GM12891 (cell line): ENCODE measurements around the gene RNFT2.

Source experiments
- PAX5 ChIP-seq: IDR thresholded peaks from 2 replicates; pipeline ENCODE4 v1.6.1; 2011; ENCODE audit warnings: low read length, moderate library complexity, mild to moderate bottlenecking; ENCODE audit not compliant: insufficient read depth, severe bottlenecking
- POLR2A ChIP-seq: IDR thresholded peaks from 2 replicates; pipeline ENCODE4 v1.6.1; 2011; ENCODE audit warnings: low read depth, low read length, control low read depth
- POLR2AphosphoS5 ChIP-seq: IDR thresholded peaks from 2 replicates; pipeline ENCODE4 v1.6.1; 2011; ENCODE audit warnings: low read depth, low read length, control low read depth
- POU2F2 ChIP-seq: IDR thresholded peaks from 2 replicates; pipeline ENCODE4 v1.6.1; 2011; ENCODE audit warnings: low read depth, mild to moderate bottlenecking, control low read depth, low read length, moderate library complexity
- SPI1 ChIP-seq: IDR thresholded peaks from 2 replicates; pipeline ENCODE4 v1.6.1; 2011; ENCODE audit warnings: low read depth, low read length, control low read depth
- TAF1 ChIP-seq: IDR thresholded peaks from 2 replicates; pipeline ENCODE4 v1.6.1; 2011; ENCODE audit warnings: low read depth, low read length, control low read depth

- TF ChIP-seq POLR2A (no peak), POLR2AphosphoS5 (no peak), TAF1 (no peak), SPI1 (no peak), PAX5 (no peak), POU2F2 (no peak)
Observed at GRCh38 chr12:116862167-116862566, 124.1 kb downstream of the RNFT2 start.
